ENCODE data around the gene ZNF91.
"Not testable (repeated sequence)": the region's sequence is repeated elsewhere in the genome, so short reads cannot be mapped to it uniquely, and the experiment has no call there.

Gene ZNF91

DNA sequence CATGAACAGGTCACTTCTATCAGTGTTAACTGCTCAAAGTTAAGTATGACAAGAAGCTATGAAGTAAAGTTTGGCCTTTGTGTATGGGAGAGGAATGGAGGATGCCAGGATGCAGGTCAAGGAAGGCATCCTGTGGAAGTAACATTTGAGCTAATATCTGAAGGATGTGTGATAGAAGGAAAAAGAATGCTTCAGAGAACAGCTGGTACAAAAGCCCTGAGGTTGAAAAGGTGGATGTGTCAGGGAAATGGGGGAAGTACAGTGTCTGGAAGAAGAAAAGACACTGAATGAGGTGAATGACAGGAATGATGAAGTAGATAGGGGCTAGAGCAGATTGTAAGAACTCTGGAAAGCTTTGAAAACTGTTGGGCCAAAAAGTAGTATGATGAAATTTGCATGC lies 67.1 kb downstream of the ZNF91 start:
- no peak overlapping the region for H3K27ac ChIP-seq (ENCODE audit: insufficient read depth in 1 of 2, low read depth in 1 of 2, low read length in 2 of 2, poor library complexity in 1 of 2, severe bottlenecking in 2 of 2)
- peaks cover 3 to 67% (median 14%) of the 10 kb centered on the region in 5 experiments for H3K9me3 ChIP-seq (ENCODE audit: control extremely low read depth in 1 of 5, control insufficient read depth in 4 of 5, insufficient read depth in 2 of 5, low read depth in 1 of 5, low read length in 4 of 5)
- no peaks in the 10 kb centered on the region for H3K27me3 ChIP-seq (replicated peaks in 2 of 5; ENCODE audit: control insufficient read depth in 4 of 5, insufficient read depth in 5 of 5, low read length in 4 of 5)
- DNase-seq, result no peak
- H3K4me3 ChIP-seq (ENCODE audit: control insufficient read depth in 1 of 7, extremely low read depth in 1 of 7, insufficient read depth in 4 of 7, low read depth in 2 of 7, low read length in 6 of 7), result no peak overlapping the region
- H3K36me3 ChIP-seq (ENCODE audit: control insufficient read depth in 4 of 4, insufficient read depth in 4 of 4, low read length in 3 of 4), result peaks cover 2 to 16% (median 11%) of the 10 kb centered on the region in 4 experiments
- ChIA-PET CTCF (interaction anchor here (0.6 kb wide), 1 partner anchor 789 kb away, joined by 3 read pairs; no protein-coding TSS in a partner anchor), POLR2A (no interaction called here)
- H3K4me1 ChIP-seq (ENCODE audit: control extremely low read depth in 1 of 4, control insufficient read depth in 4 of 4, insufficient read depth in 4 of 4, low read length in 3 of 4), result no peaks in the 10 kb centered on the region

DNA sequence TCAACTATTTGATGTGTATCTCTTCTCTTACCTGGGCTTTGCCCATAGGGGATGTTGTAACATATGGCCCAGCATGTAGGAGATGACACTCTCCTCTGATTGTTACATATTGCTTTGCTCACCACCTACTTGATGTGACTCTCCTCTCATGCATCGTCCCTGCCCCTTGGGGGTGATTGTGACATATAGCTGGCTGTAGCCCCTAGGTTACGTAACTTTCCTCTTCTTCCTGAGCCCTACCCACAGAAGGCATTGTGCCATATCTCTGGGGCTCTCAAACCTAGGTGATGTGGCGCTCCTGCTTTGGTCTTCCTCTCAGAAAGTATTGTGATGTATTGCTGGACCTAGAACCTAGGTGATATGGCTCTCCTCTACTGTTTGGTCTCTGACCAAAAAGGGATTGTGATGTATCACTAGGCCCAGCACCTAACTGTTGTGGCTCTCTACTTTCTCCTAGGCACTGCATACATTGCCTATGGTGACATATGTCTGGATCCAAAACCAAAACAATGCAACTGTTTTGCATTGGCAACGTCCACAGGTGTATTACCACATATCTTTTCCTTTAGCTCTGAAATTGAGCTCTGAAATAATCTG lies 73.2 kb downstream of the ZNF91 start:
- Histone ChIP-seq H3K9me3 (ENCODE audit: control extremely low read depth in 1 of 5, control insufficient read depth in 4 of 5, insufficient read depth in 2 of 5, low read depth in 1 of 5, low read length in 4 of 5) (peaks cover 2 to 25% (median 3%) of the 10 kb centered on the region in 5 experiments), H3K27me3 (replicated peaks in 2 of 5; ENCODE audit: control insufficient read depth in 4 of 5, insufficient read depth in 5 of 5, low read length in 4 of 5) (no peaks in the 10 kb centered on the region), H3K36me3 (ENCODE audit: control insufficient read depth in 4 of 4, insufficient read depth in 4 of 4, low read length in 3 of 4) (peaks cover 0 to 3% (median 0%) of the 10 kb centered on the region in 4 experiments), H3K27ac (ENCODE audit: insufficient read depth in 1 of 2, low read depth in 1 of 2, low read length in 2 of 2, poor library complexity in 1 of 2, severe bottlenecking in 2 of 2) (no peak overlapping the region), H3K4me1 (ENCODE audit: control extremely low read depth in 1 of 4, control insufficient read depth in 4 of 4, insufficient read depth in 4 of 4, low read length in 3 of 4) (no peaks in the 10 kb centered on the region), H3K4me3 (ENCODE audit: control insufficient read depth in 1 of 7, extremely low read depth in 1 of 7, insufficient read depth in 4 of 7, low read depth in 2 of 7, low read length in 6 of 7) (no peak overlapping the region)
- CTCF ChIA-PET, result no interaction called here
- DNase-seq, result no peak
- POLR2A ChIA-PET, result no interaction called here
- WGBS (ENCODE audit: insufficient coverage), result 100% methylated on average over 1 of the region's 4 CpGs

DNA sequence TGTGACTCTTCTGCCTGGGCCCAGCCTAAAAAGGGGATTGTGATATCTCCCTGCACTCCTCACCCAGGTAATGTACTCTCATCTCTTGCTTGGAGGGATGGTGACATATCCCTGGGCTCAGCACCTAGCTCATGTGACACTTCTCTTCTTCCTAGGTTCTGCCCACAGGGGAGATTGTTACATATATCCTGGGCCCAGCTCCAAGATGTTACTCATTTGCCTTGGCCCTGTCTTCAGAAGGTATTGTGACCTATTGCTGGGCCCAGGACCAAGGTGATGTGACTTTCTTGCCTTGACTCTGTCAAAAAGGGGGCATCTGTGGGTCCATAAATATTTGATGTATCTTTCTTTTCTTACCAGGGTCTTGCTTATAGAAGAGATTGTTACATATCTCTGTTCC lies 73.9 kb downstream of the ZNF91 start:
- H3K36me3 ChIP-seq (ENCODE audit: control insufficient read depth in 4 of 4, insufficient read depth in 4 of 4, low read length in 3 of 4); H3K27ac ChIP-seq (ENCODE audit: insufficient read depth in 1 of 2, low read depth in 1 of 2, low read length in 2 of 2, poor library complexity in 1 of 2, severe bottlenecking in 2 of 2); POLR2A ChIA-PET; CTCF ChIA-PET; H3K4me1 ChIP-seq (ENCODE audit: control extremely low read depth in 1 of 4, control insufficient read depth in 4 of 4, insufficient read depth in 4 of 4, low read length in 3 of 4); H3K4me3 ChIP-seq (ENCODE audit: control insufficient read depth in 1 of 7, extremely low read depth in 1 of 7, insufficient read depth in 4 of 7, low read depth in 2 of 7, low read length in 6 of 7); DNase-seq; H3K27me3 ChIP-seq (replicated peaks in 2 of 5; ENCODE audit: control insufficient read depth in 4 of 5, insufficient read depth in 5 of 5, low read length in 4 of 5): not testable (repeated sequence)
- H3K9me3 ChIP-seq (ENCODE audit: control extremely low read depth in 1 of 5, control insufficient read depth in 4 of 5, insufficient read depth in 2 of 5, low read depth in 1 of 5, low read length in 4 of 5), result peaks cover 3 to 23% (median 4%) of the 10 kb centered on the region in 5 experiments

DNA sequence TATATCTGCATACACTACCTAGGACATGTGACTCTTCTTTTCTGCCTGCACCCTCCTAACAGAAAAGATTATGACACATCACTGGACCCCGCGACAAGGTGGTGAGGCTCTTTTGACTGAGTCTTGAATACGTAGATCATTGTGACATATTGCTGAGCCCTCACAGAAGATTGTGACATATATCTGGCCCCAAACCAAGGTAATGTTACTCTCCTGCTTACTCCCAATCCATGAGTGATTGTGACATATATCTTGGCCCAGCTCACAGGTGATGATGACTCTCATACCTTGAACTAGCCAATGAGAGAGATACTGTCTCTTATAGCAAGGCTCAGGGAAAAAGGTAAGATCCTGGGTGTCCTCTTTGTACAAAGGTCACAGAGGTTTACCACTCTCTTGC lies 75.7 kb downstream of the ZNF91 start:
- DNase-seq; CTCF ChIA-PET; H3K27ac ChIP-seq (ENCODE audit: insufficient read depth in 1 of 2, low read depth in 1 of 2, low read length in 2 of 2, poor library complexity in 1 of 2, severe bottlenecking in 2 of 2); H3K27me3 ChIP-seq (replicated peaks in 2 of 5; ENCODE audit: control insufficient read depth in 4 of 5, insufficient read depth in 5 of 5, low read length in 4 of 5); POLR2A ChIA-PET; H3K4me1 ChIP-seq (ENCODE audit: control extremely low read depth in 1 of 4, control insufficient read depth in 4 of 4, insufficient read depth in 4 of 4, low read length in 3 of 4); H3K4me3 ChIP-seq (ENCODE audit: control insufficient read depth in 1 of 7, extremely low read depth in 1 of 7, insufficient read depth in 4 of 7, low read depth in 2 of 7, low read length in 6 of 7); H3K36me3 ChIP-seq (ENCODE audit: control insufficient read depth in 4 of 4, insufficient read depth in 4 of 4, low read length in 3 of 4): not testable (repeated sequence)
- 100% methylated on average over 3 of the region's 3 CpGs for whole genome bisulfite sequencing (ENCODE audit: insufficient coverage)
- peaks cover 3 to 20% (median 4%) of the 10 kb centered on the region in 5 experiments for H3K9me3 ChIP-seq (ENCODE audit: control extremely low read depth in 1 of 5, control insufficient read depth in 4 of 5, insufficient read depth in 2 of 5, low read depth in 1 of 5, low read length in 4 of 5)

DNA sequence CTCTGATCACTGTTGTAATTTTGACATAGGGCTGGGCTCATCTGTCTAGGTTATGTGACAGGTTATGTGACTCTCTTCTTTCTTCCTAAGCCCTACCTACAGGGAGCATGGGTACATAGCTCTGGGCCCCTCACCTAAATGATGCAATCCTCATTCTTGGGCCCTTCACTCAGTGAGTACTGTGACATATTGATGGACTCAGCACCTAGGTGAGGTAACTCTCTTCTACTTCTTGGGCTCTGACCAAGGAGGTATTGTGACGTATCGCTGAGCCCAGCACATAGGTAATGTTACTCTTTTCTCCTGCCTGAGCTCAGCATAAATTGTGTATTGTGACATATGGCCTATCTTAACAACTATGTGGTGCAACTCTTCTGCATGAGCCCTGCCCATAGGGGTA lies 76.3 kb downstream of the ZNF91 start:
- POLR2A ChIA-PET; H3K27me3 ChIP-seq (replicated peaks in 2 of 5; ENCODE audit: control insufficient read depth in 4 of 5, insufficient read depth in 5 of 5, low read length in 4 of 5); H3K4me1 ChIP-seq (ENCODE audit: control extremely low read depth in 1 of 4, control insufficient read depth in 4 of 4, insufficient read depth in 4 of 4, low read length in 3 of 4); CTCF ChIA-PET; H3K27ac ChIP-seq (ENCODE audit: insufficient read depth in 1 of 2, low read depth in 1 of 2, low read length in 2 of 2, poor library complexity in 1 of 2, severe bottlenecking in 2 of 2); H3K36me3 ChIP-seq (ENCODE audit: control insufficient read depth in 4 of 4, insufficient read depth in 4 of 4, low read length in 3 of 4); H3K4me3 ChIP-seq (ENCODE audit: control insufficient read depth in 1 of 7, extremely low read depth in 1 of 7, insufficient read depth in 4 of 7, low read depth in 2 of 7, low read length in 6 of 7); DNase-seq: not testable (repeated sequence)
- peaks cover 3 to 18% (median 4%) of the 10 kb centered on the region in 5 experiments for H3K9me3 ChIP-seq (ENCODE audit: control extremely low read depth in 1 of 5, control insufficient read depth in 4 of 5, insufficient read depth in 2 of 5, low read depth in 1 of 5, low read length in 4 of 5)
- no CpG with 5 or more reads among the region's 2 CpGs for WGBS (ENCODE audit: insufficient coverage)

DNA sequence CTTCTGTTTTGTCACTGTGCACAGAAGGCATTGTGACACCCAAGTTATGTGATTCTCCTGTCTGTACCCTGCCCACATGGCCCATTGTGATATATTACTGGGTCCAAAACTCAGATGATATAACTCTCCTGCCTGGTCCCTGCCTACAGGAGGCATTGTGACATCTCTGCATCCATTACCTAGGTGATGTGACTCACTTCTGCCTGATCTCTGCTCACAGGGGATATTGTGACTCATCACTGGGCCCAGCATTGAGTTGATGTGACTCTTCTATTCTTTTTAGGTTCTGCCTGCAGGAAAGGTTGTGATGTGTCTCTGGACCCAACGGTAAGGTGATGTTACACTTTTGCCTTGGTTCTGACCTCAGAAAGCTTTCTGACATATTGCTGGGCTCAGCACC lies 77.1 kb downstream of the ZNF91 start:
- Histone ChIP-seq H3K4me1 (ENCODE audit: control extremely low read depth in 1 of 4, control insufficient read depth in 4 of 4, insufficient read depth in 4 of 4, low read length in 3 of 4) (no peaks in the 10 kb centered on the region), H3K27me3 (replicated peaks in 2 of 5; ENCODE audit: control insufficient read depth in 4 of 5, insufficient read depth in 5 of 5, low read length in 4 of 5) (no peaks in the 10 kb centered on the region), H3K9me3 (ENCODE audit: control extremely low read depth in 1 of 5, control insufficient read depth in 4 of 5, insufficient read depth in 2 of 5, low read depth in 1 of 5, low read length in 4 of 5) (peaks cover 3 to 12% (median 4%) of the 10 kb centered on the region in 5 experiments), H3K27ac (ENCODE audit: insufficient read depth in 1 of 2, low read depth in 1 of 2, low read length in 2 of 2, poor library complexity in 1 of 2, severe bottlenecking in 2 of 2) (no peak overlapping the region), H3K36me3 (ENCODE audit: control insufficient read depth in 4 of 4, insufficient read depth in 4 of 4, low read length in 3 of 4) (no peaks in the 10 kb centered on the region), H3K4me3 (ENCODE audit: control insufficient read depth in 1 of 7, extremely low read depth in 1 of 7, insufficient read depth in 4 of 7, low read depth in 2 of 7, low read length in 6 of 7) (no peak overlapping the region)
- 92% methylated on average over 1 of the region's 1 CpG for WGBS (ENCODE audit: insufficient coverage)
- CTCF ChIA-PET, result no interaction called here
- no peak for DNase-seq
- POLR2A ChIA-PET, result no interaction called here

DNA sequence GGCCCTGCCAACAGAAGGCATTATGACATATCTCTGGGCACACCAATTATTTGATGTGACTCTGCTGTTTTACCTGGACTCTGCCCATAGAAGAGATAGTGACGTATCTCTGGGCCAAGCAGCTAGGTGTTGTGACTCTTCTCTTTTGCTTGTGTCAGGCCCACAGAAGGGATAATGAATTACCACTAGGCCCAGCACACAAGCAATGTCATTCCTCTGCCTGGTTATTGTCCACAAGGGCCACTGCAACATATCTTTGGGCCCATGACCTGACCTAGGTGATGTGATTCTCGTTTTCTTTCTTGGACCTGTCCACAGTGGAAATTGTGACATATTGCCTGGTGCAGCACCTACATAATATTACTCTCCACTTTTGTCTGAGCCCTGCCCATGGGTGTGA lies 80.0 kb downstream of the ZNF91 start:
- peaks cover 3 to 18% (median 4%) of the 10 kb centered on the region in 5 experiments for H3K9me3 ChIP-seq (ENCODE audit: control extremely low read depth in 1 of 5, control insufficient read depth in 4 of 5, insufficient read depth in 2 of 5, low read depth in 1 of 5, low read length in 4 of 5)
- H3K36me3 ChIP-seq (ENCODE audit: control insufficient read depth in 4 of 4, insufficient read depth in 4 of 4, low read length in 3 of 4), result no peaks in the 10 kb centered on the region
- DNase-seq, result no peak
- POLR2A ChIA-PET, result no interaction called here
- WGBS (ENCODE audit: insufficient coverage), result 92% methylated on average over 1 of the region's 2 CpGs
- no peaks in the 10 kb centered on the region for H3K27me3 ChIP-seq (replicated peaks in 2 of 5; ENCODE audit: control insufficient read depth in 4 of 5, insufficient read depth in 5 of 5, low read length in 4 of 5)
- no peak overlapping the region for H3K27ac ChIP-seq (ENCODE audit: insufficient read depth in 1 of 2, low read depth in 1 of 2, low read length in 2 of 2, poor library complexity in 1 of 2, severe bottlenecking in 2 of 2)
- no peaks in the 10 kb centered on the region for H3K4me1 ChIP-seq (ENCODE audit: control extremely low read depth in 1 of 4, control insufficient read depth in 4 of 4, insufficient read depth in 4 of 4, low read length in 3 of 4)
- no peak overlapping the region for H3K4me3 ChIP-seq (ENCODE audit: control insufficient read depth in 1 of 7, extremely low read depth in 1 of 7, insufficient read depth in 4 of 7, low read depth in 2 of 7, low read length in 6 of 7)
- CTCF ChIA-PET, result no interaction called here

Data from common myeloid progenitor, CD34-positive (primary cell).